HG02588 (cell line): ENCODE measurements around the gene CHD5.

ENCODE experiments used
- ATAC-seq: cut with Tn5 transposase; IDR thresholded peaks from one replicate; pipeline ENCODE4 v1.9.1; 2021; ENCODE audit warnings: mild to moderate bottlenecking, moderate library complexity; ENCODE audit not compliant: unreplicated experiment

The CHD5 gene

DNA sequence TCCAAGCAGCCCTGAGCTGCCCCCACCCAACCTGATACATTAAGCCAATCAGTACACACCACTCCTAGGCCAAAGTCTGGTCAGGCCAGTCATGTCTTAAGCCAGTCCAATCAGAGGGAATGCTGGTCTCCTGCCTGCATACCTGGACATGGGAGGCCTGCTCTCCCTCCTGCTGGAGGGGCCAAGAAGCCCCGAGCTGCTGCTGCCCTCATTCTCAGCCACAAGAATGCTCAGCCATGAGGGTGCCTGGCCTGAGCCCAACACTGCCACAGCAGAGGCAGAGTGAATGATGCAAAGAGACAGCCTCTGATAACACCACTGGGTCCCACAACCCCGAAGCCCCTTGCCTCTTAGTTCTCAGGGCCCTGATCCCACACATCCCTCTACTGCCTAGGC is 23.0 kb downstream of the CHD5 start:
- no peak for ATAC-seq

DNA sequence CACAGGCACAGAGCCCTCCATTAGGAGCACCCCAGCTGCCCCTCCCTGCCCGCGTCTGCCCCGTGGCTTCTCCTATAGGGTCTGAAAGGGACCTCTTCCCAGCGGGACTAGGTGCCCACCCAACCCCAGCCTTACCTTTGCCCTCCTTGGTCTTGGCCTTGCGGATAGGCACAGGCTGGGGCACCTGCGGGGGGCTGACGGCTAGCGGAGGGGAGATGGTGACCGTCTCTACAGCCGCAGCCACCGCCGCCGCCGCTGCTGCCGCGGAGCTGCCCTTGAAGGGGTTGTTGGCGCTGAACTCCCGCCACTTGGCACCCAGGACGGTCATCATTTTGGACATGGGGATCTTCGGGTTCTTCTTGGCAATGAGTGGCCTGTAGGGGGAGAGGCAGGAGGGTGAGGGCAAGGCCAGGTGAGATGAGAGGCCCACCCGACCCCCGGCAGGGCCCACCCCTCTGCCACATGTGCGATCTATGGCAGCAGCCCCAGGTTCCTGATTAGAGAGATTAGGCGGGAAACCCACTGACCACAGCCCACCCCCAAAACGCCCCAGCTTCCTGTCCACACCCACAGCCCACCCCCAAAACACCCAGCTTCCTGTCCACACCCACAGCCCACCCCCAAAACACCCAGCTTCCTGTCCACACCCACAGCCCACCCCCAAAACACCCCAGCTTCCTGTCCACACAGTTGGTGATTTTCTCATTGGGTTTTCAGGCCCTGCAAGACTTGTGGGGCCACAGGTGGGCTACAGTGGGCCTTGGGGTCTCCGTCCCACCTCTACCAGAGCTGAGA is 25.4 kb downstream of the CHD5 start:
- no peak for ATAC-seq

DNA sequence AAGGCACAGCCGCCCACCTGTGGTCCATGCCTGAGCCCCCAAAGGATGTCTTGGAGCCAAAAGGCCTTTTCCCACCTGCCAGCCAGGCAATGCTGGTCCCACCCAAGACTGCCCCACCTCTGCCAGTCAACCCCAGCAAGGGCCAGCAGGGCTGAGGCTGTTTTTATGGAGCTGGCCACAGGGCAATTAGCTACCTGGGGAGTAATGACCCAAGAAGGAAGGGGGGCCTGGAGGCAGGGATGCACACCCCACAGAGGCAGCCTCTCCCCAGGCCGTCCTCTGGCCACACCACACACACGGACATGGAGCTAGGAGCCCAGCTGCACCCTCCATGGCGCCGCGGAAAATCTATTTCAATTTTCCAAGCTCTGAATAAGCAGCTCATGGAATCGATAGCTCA is 27.2 kb downstream of the CHD5 start:
- ATAC-seq = no peak

DNA sequence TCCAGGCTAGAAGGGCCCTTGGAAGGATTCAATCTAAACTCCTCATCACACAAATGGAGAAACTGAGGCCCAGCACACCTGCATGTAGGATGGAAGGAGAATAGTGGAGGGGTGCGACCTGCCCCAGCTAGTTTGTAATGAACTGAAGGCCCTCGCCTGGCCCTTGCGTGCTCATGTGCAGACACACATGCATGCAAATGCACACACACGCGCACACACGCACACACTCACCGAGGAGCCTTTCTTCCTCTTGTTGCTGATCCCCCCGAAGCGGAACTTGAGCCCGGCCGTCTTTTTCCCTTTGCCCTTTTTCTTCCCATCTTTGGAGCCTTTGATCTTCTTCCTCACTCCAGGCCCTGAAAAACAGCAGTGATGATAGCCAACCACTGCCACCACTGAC is 27.9 kb downstream of the CHD5 start:
- ATAC-seq = no peak

- ATAC-seq = no peak
Measured at GRCh38 chr1:6151291-6151822, 28.8 kb downstream of the CHD5 start.

DNA sequence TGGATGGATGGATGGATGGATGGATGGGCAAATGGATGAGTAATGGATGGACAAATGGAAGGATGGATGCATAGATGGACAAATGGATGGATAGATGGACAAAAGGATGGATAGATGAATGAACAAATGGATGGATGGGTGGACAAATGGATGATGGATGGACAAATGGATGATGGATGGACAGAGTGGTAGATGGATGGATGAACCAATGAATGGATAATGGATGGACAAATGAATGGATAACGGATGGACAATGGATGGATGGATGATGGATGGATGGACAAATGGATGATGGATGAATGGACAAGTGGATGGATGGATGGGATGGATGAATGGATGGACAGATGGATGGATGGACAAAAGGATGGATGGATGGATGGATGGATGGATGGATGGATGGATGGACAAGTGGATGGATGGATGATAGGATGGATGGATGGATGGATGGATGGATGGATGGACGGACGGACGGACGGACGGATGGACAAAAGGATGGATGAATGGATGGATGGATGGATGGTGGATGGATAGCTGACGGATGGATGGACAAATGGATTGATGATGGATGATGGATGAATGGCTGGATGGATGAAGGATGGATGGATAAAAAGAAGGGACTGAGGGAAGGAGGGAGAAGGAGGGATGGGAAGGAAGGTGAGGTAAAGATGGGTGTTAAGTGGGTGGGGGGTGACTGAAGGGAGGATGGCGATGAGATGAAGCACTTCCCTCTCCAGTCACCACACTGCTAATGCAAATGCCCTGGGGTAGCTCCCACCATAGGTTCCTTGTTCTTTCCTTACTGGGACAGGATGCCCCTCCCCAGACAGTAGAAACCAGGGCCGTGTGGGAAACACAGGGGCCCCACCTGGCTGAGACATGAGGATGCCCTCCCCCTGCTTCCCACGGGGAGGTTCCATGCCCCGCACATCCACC is 29.8 kb downstream of the CHD5 start:
- ATAC-seq = no peak

- no peak for ATAC-seq
Measured at GRCh38 chr1:6149597-6149996, 30.5 kb downstream of the CHD5 start.

DNA sequence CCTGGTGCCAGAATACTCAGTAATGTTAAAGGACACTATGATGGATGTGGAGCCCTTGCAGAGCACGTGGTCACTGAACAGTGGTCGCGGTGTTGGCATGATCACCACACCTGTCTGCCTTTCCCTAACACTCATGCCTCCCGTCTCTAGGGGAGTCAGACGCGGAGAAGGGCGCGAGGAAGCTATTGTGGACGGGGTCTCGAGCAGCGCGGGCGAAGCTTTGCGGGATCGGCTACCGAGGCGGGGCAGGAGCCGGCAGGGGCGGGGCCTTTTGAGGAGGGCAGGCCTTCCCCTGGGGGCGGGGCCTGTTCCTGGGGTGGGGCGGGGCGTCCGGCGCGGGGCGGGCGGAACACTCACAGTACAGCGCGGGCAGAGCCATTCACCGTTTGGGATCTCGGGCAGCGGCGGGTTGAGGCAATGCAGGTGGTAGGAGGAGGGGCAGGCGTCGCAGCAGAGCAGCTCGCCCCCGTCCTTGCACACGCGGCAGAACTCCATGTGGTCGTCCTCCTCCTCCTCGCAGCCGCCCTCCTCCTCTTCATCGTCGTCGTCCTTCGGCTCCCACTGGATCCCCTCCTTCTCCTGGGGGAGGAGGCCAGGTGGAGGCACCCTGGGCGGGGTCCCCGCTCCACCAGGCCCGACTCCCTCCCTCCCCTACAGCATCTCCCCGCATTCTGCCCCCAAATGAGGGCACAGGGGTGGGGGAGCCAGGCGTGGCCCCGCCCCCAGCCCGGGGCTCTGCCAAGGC is 31.5 kb downstream of the CHD5 start:
- no peak for ATAC-seq

GRCh38 chr1:6145864-6146410 is 34.2 kb downstream of the CHD5 start:
- no peak for ATAC-seq

DNA sequence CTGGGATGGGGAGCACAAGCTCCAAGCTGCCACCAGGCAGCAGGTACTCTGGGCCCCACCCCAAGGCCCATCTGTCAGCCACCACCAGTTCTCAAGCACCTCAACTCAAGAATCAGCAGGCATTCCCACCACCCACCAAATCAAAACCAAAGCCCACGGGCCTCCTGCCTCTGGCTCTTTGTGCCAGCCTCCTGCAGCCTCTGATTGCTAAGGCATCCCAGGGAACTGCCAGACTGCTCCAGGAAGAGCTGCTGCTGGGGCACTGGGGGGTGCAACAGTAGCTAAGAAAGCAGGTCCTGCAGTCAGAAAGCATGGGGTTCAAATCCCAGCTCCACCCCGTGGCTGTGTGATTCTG is 34.7 kb downstream of the CHD5 start:
- no peak for ATAC-seq

- no peak for ATAC-seq
Measured at GRCh38 chr1:6144647-6145395, 35.3 kb downstream of the CHD5 start.

DNA sequence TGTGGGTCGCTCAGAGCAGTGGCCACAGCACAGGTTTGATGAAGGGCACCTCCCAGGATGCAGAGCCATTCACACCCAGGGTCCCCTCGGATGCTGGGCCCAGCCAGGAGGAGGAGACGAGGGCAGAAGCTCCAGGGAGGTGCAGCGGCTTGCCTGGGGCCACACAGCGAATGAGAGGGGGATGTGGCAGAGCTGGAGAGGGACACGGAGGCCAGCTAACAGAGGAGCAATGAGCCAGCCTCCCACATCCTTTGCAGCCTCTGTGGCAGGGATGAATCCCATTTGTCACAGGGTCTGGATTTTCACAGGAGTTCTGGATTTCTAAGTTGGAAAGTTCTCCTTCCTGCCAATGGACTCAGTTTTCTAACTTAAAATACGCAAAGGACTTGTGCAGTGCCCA is 35.9 kb downstream of the CHD5 start:
- ATAC-seq = no peak

DNA sequence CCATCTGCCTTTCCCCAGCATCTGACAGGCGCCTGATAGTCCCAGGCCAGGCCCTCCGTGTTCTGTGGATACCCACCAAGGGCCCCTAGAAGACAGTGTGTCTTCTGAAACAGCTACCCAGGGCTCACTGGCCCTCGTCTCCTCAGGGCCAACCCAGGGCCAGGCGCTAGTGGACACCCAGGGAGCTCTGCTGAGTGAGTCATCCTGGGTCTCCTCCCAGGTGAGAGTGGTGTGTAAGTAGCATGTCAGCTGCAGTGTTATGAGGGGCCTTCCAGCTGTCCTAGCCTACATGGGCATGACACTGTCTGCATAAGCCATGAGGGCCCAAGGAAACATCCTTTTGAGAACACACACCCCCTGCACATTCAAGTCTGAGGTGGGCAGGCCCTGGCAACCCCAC is 36.7 kb downstream of the CHD5 start:
- no peak for ATAC-seq

DNA sequence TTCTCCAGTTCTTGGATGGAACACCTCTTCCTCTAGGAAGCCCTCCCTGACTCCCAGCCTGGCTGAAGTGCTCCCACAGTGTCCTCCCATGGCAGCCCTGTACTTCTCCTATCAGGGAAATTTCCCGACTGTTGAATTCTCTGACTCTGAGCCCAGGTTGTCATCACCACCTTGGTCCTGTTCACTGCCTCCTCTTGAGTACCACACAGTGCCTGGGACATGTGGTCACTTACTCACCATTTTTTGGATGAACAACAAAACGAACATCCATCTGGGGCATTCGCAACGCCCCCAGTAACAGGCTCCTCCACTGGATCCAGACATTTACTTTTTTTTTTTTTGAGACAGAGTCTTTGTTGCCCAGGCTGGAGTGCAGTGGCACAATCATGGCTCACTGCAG is 37.4 kb downstream of the CHD5 start:
- ATAC-seq = no peak

DNA sequence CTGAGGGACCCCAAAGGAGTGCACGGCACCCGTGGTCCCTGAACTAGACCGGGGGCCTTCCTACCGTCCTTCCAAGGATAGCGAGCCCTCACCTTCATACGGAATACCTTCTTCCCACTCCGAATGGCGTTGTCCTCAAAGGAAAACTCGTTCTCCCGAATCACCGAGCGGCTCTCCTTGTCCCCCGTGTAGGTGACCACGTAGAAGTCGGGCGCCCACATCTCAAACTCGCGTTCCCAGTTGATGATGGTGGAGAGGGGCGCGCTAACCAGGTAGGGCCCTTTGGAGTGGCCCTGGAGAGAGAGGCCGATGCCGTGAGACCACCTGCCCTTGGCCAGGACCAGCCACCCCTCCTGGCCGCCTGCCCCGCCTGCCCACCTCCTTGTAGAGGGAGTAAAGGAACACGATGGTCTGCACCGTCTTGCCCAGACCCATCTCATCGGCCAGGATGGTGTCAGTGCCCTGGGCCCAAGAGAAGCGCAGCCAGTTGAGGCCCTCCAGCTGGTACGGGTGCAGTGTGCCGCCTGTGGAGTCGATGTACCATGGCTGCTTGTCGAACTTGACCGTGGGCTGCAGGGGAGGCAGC is 38.0 kb downstream of the CHD5 start:
- no peak for ATAC-seq

DNA sequence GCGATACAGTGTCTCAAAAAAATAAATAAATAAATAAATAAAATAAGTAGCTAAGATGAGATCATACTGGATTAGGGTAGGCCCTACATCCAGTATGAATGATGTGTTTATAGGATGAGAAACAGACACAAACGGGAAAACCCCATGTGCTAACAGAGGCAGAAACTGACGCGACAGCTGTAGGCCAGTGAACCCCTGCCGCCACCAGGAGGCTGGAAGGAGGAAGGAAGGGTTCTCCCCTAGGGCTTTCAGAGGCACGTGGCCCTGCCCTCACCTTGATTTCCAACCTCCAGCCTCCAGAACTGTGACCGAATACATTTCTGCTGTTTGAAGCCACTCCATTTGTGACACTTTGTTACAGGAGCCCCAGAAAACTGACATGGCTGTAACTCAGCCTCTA is 38.5 kb downstream of the CHD5 start:
- ATAC-seq = no peak

DNA sequence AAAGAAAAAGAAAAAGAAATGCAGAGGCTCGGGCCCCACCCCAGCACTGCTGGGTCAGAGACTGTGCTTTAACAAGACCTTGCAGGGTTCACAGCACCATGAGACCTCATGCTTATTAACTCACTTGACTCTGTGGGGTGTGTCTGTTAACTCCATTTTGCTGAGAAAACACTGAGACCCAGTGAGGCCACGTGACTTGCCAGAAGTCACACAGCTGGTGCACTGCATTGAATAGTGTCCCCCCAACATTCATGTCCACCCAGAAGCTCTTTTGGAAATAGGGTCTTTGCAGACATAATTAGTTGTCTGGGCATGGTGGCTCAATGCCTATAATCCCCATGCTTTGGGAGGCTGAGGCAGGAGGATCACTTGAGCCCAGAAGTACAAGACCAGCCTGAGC is 39.7 kb downstream of the CHD5 start:
- ATAC-seq = no peak

GRCh38 chr1:6137758-6138157 is 42.4 kb downstream of the CHD5 start:
- ATAC-seq = no peak

GRCh38 chr1:6136516-6137220 is 43.5 kb downstream of the CHD5 start:
- ATAC-seq = no peak
